Esophagus squamous epithelium (tissue), 5 donors: ENCODE results near the gene DUSP9. TPM values are rescaled to one million over a fixed set of nuclear protein-coding genes. Genes with fewer than 3 reads are reported as not detected.
A peak's percentile ranks its signal among the peaks of the same experiment; 100 is the strongest.

Source experiments
- DNase-seq: peaks from one replicate; lab custom pipeline; 2025; lab: John Stamatoyannopoulos, UW
- H3K27ac ChIP-seq, 4 donors: fragments of 200-600 bp; sonication (generic); one replicate each; pipeline ENCODE4 v1.5.1; 2016 to 2019; ENCODE audit warnings: mild to moderate bottlenecking in 1 of 4
- H3K27me3 ChIP-seq, 4 donors: fragments of 200-600 bp; sonication (generic); 1 replicate in 3 of 4; 2 replicates in 1 of 4; pipeline versions ENCODE4 v1.5.1 to v1.6.0; 2017 to 2021; ENCODE audit warnings: antibody characterized with exemption in 1 of 4
- H3K36me3 ChIP-seq, 3 donors: fragments of 200-600 bp; sonication (generic); one replicate each; pipeline ENCODE4 v1.5.1; 2016 to 2019
- H3K4me1 ChIP-seq, 3 donors: fragments of 200-600 bp; sonication (generic); one replicate each; pipeline ENCODE4 v1.5.1; 2017 to 2019
- H3K4me3 ChIP-seq, 4 donors: fragments of 200-600 bp; sonication (generic); 1 replicate in 3 of 4; 2 replicates in 1 of 4; pipeline ENCODE4 v1.5.1; 2016 to 2019; ENCODE audit warnings: mild to moderate bottlenecking in 2 of 4, moderate library complexity in 1 of 4
- H3K9me3 ChIP-seq, 3 donors: fragments of 200-600 bp; sonication (generic); one replicate each; pipeline ENCODE4 v1.5.1; 2016 to 2019
- POLR2A ChIP-seq, 4 donors: fragments of 450-650 bp; IDR thresholded peaks; one replicate each; pipeline ENCODE4 v1.6.1; 2017; ENCODE audit warnings: antibody characterized with exemption in 4 of 4, mild to moderate bottlenecking in 4 of 4, moderate library complexity in 3 of 4
- WGBS, 2 donors: methylation state at CpG; one replicate each; pipeline ENCODE4 v1.1.5; 2018; 5-methylcytosine and 5-hydroxymethylcytosine counted together
- intact Hi-C: fragments of 100-400 bp; cut with DNase I; formaldehyde crosslinking; loops from one replicate; pipeline ENCODE4 v1.15.0; 2022
- total RNA-seq, 4 donors: library from RNA; depleted of rRNA; stranded (reverse); fragments of >200 nt; gene quantifications; one replicate each; pipeline ENCODE4 v1.1.0, GENCODE V29; 2016
- TF ChIP-seq, protein P1 (sequence below), 6 experiments: fragments of 450-650 bp in 4 of 6; fragments of 200-600 bp in 2 of 6; sonication (generic) in 2 of 6; IDR thresholded peaks; one replicate each; pipeline ENCODE4 v1.5.1; 2016 to 2019; ENCODE audit warnings: antibody characterized with exemption in 6 of 6, mild to moderate bottlenecking in 4 of 6, moderate library complexity in 4 of 6
- donor health status: DM: yes; HTN: yes; CAD: no.

DUSP9 gene
- total RNA-seq, 4 donors from 2014 or later: 0.38 to 4.0 (median 1.3) TPM

DNA sequence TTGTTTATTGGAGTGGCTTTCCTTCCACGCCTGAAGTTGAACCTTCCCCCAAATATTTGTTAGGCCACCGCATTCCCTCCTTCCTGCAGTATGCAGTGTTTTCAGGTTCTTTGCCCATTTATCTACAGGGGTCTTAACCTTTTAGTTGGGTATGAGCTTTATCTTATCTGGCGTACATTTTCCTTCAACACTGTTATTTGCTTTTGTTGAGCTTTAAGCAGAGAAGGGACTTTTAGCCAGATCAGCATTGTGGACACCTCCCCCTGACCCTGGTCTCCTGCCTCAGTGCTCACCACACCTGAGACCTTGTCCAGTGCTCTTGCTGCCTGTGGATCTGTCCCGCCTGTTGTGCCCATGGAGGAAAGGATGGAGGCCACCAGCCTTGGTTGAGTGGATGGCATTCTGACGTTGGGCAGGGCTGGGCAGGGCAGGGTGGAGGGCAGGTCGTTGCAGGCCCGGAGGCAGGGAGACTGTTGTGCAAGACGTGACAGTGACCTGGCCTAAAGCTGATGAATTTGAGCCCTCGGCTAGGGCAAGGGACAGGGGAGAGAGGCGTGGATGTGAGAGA is 998 bp upstream of the DUSP9 start:
- 49 to 54% methylated on average over 7 to 9 of the region's 10 CpGs for WGBS, 2 donors
- peaks cover 0 to 90% (median 27%) of the 10 kb centered on the region in 4 donors for H3K27me3 ChIP-seq
- peaks cover 5 to 54% (median 13%) of the 10 kb centered on the region in 3 donors for H3K4me1 ChIP-seq
- intact Hi-C loops: no loop called here
- H3K9me3 ChIP-seq: no peaks in the 10 kb centered on the region
- no peak for DNase-seq
- no peak overlapping the region for H3K27ac ChIP-seq
- H3K36me3 ChIP-seq: no peaks in the 10 kb centered on the region
- no peak for TF ChIP-seq POLR2A (IDR thresholded peaks at IDR 0.05)
- TF ChIP-seq, protein P1, sequence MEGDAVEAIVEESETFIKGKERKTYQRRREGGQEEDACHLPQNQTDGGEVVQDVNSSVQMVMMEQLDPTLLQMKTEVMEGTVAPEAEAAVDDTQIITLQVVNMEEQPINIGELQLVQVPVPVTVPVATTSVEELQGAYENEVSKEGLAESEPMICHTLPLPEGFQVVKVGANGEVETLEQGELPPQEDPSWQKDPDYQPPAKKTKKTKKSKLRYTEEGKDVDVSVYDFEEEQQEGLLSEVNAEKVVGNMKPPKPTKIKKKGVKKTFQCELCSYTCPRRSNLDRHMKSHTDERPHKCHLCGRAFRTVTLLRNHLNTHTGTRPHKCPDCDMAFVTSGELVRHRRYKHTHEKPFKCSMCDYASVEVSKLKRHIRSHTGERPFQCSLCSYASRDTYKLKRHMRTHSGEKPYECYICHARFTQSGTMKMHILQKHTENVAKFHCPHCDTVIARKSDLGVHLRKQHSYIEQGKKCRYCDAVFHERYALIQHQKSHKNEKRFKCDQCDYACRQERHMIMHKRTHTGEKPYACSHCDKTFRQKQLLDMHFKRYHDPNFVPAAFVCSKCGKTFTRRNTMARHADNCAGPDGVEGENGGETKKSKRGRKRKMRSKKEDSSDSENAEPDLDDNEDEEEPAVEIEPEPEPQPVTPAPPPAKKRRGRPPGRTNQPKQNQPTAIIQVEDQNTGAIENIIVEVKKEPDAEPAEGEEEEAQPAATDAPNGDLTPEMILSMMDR (IDR thresholded peaks at IDR 0.05): no peak
- no peak overlapping the region for H3K4me3 ChIP-seq

DNA sequence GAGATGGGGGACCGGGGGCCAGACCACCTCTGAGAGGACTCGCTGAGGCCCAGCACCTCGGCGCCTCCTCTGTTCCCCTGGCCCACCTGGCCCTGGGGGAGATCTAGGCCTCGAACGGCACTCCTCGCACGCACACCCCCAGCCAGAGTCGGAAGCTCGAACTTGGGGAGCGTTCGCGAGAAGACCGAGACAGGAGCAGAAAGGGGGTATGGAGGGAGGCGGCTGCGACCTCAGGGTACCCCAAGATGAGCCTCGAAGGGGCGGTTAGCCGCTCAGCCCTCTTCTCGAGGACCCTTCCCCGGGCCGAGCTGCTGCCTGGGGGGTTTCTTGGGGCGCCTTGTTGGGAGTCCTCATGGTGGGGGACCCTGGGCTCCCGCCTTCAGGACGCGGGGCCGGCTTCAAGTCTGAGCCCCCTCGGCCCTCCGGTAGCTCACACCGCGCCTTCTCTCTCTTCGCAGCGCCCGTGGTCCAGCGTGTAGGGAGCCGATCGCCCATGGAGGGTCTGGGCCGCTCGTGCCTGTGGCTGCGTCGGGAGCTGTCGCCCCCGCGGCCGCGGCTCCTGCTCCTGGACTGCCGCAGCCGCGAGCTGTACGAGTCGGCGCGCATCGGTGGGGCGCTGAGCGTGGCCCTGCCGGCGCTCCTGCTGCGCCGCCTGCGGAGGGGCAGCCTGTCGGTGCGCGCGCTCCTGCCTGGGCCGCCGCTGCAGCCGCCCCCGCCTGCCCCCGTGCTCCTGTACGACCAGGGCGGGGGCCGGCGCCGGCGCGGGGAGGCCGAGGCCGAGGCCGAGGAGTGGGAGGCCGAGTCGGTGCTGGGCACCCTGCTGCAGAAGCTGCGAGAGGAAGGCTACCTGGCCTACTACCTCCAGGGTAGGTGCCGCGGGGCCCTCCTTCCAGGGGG is 706 bp downstream of the DUSP9 start:
- TF ChIP-seq, protein P1 (IDR thresholded peaks at IDR 0.05): no peak
- no peak for TF ChIP-seq POLR2A (IDR thresholded peaks at IDR 0.05)
- peak overlapping the region in 2 of 4 donors; percentile 26 to 51 for H3K4me3 ChIP-seq

DNA sequence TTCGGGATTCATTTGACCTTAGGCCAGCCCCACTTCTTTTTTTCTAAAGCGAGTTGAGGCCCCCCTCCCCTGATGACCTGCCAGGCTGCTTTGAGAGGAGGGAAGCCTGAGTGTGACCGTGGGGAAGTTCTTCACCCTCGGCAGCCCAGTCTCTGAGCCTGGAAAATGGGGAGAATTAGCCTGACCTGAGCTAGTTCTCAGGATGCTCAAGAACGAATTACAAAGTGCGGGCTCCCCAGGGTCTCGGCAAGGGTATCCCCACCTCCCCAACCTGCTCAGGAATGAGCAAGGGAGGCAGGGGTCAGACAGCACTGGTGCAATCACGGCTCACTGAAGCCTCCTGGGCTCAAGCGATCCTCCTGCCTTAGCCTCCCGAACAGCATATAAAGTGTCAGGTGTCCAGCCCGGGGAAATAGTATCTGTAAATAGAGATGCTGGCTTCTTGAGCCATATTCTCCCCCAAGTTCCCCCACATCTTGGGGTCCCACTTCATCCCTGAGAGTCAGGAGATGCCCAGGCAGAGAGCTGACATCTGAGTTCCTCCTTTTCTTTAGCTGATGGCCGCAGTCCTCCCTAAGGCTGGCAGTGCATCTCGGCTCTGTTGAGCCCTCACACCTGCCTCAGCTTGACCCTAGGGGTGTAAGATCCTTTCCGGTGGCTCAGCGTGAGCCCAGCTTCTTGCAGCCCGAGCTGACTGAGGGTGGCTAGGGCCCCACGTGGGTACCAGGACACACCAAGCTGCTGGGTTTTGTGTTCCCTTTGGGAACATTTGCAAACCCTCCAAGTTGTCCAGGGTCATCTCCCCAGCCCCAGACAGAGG is 1.6 kb downstream of the DUSP9 start:
- no peak for TF ChIP-seq POLR2A (IDR thresholded peaks at IDR 0.05)
- TF ChIP-seq, protein P1 (IDR thresholded peaks at IDR 0.05): no peak

More for the DNA sequence above, 706 bp downstream of the DUSP9 start:
- Histone ChIP-seq H3K36me3 (no peaks in the 10 kb centered on the region), H3K27me3 (peaks cover 0 to 73% (median 16%) of the 10 kb centered on the region in 4 donors), H3K27ac (no peak overlapping the region), H3K4me1 (peaks cover 4 to 42% (median 5%) of the 10 kb centered on the region in 3 donors), H3K9me3 (no peaks in the 10 kb centered on the region)
- DNase-seq: no peak
- WGBS, 2 donors: 30 to 41% methylated on average over 2 to 3 of the region's 85 CpGs
- intact Hi-C loops: no loop called here

DNA sequence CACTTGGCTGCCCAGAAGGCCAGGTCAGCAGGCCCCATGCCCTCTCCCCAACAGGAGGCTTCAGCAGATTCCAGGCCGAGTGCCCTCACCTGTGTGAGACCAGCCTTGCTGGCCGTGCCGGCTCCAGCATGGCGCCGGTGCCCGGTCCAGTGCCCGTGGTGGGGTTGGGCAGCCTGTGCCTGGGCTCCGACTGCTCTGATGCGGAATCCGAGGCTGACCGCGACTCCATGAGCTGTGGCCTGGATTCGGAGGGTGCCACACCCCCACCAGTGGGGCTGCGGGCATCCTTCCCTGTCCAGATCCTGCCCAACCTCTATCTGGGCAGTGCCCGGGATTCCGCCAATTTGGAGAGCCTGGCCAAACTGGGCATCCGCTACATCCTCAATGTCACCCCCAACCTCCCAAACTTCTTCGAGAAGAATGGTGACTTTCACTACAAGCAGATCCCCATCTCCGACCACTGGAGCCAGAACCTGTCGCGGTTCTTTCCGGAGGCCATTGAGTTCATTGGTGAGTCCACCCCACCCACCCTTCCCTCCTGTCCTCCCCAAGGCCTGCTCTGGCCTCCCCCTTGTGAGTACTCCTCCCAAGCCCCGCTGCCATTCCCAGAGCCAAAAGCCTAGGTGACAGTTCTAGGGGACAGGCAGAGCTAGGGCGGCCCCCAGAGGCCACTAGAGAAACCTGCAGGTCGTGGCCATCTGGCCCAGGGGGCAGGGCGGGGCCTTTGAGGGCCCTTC is 2.3 kb downstream of the DUSP9 start:
- Histone ChIP-seq H3K36me3 (no peaks in the 10 kb centered on the region), H3K9me3 (no peaks in the 10 kb centered on the region), H3K27me3 (peaks cover 0 to 59% (median 10%) of the 10 kb centered on the region in 4 donors), H3K4me3 (no peak overlapping the region), H3K27ac (no peak overlapping the region), H3K4me1 (peaks cover 0 to 28% (median 5%) of the 10 kb centered on the region in 3 donors)
- WGBS, 2 donors: 71% methylated on average over 7 of the region's 26 CpGs; no CpG with 5 or more reads in 1 of the 2 donors
- DNase-seq: no peak
- TF ChIP-seq, protein P1 (IDR thresholded peaks at IDR 0.05): peak in 2 of 6 experiments; percentile 17 to 33
- no peak for TF ChIP-seq POLR2A (IDR thresholded peaks at IDR 0.05)
- intact Hi-C loops: no loop called here

More for the DNA sequence above, 1.6 kb downstream of the DUSP9 start:
- 68 to 87% methylated on average over 3 to 16 of the region's 17 CpGs for WGBS, 2 donors
- DNase-seq: no peak
- H3K4me1 ChIP-seq: peaks cover 3 to 33% (median 5%) of the 10 kb centered on the region in 3 donors
- H3K9me3 ChIP-seq: no peaks in the 10 kb centered on the region
- no peak overlapping the region for H3K27ac ChIP-seq
- H3K36me3 ChIP-seq: no peaks in the 10 kb centered on the region
- intact Hi-C loops: no loop called here
- no peak overlapping the region for H3K4me3 ChIP-seq
- peaks cover 0 to 64% (median 10%) of the 10 kb centered on the region in 4 donors for H3K27me3 ChIP-seq
